LNCaP clone FGC (cell line): ENCODE data around the gene CEP250.
"Not testable (repeated sequence)": the region's sequence is repeated elsewhere in the genome, so short reads cannot be mapped to it uniquely, and the experiment has no call there.

ENCODE experiments used
- DNase-seq: peaks from one replicate; pipeline ENCODE4 v3.0.0-alpha.2; 2011; ENCODE audit warnings: low read depth
- H3K4me3 ChIP-seq: 2 replicates; pipeline ENCODE4 v1.5.1; 2011; ENCODE audit warnings: mild to moderate bottlenecking, low read depth, low read length, control low read depth
- TF ChIP-seq, protein P1 (sequence below): IDR thresholded peaks from 2 replicates; pipeline ENCODE4 v1.5.1; 2012; ENCODE audit warnings: mild to moderate bottlenecking; ENCODE audit not compliant: control insufficient read depth, insufficient read depth; ENCODE audit errors: extremely low read depth

The CEP250 gene

DNA sequence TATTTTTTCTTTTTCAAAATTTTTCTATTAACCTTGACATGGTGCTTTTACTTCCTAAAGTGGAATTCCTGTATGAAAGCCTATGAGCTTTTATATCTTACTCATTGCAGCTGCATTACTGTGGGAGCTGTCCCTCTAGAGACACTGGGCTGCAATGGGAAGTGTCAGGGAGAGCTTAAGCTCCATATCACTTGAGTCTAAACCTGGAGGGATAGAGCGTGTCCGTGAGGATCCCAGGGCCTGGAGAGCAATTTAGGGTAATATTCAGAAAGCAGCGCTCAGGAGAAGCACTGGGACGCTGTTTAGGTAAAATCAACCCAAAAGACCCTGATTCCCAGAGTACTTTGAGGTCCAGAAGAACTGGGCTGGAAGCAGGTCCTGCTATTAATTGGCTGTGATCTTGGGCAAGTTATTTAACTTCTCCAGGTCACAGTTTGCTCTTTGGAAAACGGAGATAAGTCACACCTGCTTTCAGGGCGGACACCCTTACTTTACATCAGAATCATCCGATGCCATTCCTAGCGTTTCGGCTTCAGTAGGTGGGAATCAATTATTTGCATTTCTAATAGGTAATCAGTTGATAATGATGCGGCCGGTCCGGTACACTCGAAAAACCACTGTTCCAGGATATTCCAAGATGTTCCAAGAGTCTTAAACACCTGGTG is 85.9 kb downstream of the CEP250 start:
- TF ChIP-seq, protein P1, sequence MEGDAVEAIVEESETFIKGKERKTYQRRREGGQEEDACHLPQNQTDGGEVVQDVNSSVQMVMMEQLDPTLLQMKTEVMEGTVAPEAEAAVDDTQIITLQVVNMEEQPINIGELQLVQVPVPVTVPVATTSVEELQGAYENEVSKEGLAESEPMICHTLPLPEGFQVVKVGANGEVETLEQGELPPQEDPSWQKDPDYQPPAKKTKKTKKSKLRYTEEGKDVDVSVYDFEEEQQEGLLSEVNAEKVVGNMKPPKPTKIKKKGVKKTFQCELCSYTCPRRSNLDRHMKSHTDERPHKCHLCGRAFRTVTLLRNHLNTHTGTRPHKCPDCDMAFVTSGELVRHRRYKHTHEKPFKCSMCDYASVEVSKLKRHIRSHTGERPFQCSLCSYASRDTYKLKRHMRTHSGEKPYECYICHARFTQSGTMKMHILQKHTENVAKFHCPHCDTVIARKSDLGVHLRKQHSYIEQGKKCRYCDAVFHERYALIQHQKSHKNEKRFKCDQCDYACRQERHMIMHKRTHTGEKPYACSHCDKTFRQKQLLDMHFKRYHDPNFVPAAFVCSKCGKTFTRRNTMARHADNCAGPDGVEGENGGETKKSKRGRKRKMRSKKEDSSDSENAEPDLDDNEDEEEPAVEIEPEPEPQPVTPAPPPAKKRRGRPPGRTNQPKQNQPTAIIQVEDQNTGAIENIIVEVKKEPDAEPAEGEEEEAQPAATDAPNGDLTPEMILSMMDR = no peak
- H3K4me3 ChIP-seq = peak overlapping the region; percentile 97
- DNase-seq = no peak

DNA sequence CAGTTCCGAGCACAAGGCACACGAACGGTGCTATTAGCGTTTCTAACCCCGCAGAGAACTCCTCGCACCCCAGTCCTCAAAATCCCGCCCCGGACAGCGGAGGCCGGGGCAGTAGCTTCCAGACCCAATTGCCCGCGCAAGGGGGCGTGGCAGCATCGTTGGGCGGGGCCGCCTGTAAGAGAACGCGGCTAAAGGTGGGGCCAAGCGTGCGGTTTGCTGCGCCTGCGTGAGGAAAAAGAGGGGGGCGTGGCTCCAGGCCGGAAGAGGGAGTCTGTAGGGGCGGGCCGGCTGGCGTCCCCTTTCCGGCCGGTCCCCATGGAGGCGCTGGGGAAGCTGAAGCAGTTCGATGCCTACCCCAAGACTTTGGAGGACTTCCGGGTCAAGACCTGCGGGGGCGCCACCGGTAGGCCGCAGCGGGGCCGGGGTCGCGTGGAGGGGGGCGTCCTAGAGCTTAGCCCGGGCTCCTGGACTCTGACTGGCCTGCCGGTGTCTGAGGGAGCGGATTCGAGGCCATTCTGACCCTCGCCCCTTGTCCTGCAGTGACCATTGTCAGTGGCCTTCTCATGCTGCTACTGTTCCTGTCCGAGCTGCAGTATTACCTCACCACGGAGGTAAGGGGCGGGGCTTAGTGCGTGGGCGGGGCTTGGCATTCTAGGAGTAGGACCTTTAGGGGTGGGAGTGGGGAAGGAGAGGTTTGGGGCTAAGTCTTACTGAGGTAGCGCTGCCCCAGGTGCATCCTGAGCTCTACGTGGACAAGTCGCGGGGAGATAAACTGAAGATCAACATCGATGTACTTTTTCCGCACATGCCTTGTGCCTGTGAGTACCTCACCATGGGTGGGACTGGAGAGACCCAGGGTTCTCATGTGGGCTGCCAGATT is 86.6 kb downstream of the CEP250 start, which contains the start of gene ERGIC3:
TSS of gene ERGIC3 (plus strand) at position 296 of the 880 bp plus-strand sequence. CDS start at position 316, 20 bp downstream.
- peak; percentile 84 for DNase-seq
- TF ChIP-seq, protein P1 = no peak
- peak within 1 kb of the TSS; percentile 97 for H3K4me3 ChIP-seq

DNA sequence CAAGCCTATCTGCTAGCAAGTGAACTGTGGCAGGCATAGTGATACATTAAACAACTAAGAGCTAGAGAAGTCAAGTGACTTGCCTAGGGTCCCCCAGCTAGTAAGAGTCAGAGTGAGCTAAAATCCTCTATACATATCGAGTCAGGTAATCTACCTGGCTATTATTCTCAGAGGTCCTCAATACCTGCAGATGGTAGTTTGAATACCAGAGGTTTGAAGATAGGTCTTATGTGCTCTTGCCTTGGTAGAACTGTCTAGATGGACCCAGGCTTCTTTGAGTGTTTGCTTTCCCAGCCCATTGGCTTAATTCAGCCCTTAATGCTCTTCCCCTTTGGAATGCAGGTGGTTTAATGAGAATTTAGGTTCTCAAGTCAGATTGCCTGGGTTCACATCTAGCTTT is 87.6 kb downstream of the CEP250 start:
- TF ChIP-seq, protein P1 = no peak
- H3K4me3 ChIP-seq = peak overlapping the region; percentile 97
- no peak for DNase-seq

DNA sequence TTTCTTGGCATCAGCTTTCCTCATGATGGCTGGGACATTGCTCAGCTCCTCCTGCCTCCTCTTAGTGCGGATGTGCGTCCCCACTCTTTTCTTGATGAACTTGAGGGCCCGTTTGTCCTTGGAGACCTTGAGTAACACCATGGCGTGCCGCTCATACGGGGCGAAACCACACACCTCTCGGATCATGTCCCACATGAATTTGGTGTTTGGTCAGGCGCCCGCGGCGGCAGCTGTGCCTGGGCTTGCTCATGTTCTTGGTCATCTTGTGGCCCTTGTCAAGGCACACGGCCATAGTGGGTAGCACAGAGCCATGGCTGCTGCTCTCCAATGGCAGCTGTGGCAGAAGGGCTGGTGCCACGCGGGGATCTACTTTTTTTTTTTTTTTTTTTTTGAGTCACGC is 89.0 kb downstream of the CEP250 start:
- no peak for DNase-seq
- TF ChIP-seq, protein P1 = no peak
- no peak overlapping the region for H3K4me3 ChIP-seq

DNA sequence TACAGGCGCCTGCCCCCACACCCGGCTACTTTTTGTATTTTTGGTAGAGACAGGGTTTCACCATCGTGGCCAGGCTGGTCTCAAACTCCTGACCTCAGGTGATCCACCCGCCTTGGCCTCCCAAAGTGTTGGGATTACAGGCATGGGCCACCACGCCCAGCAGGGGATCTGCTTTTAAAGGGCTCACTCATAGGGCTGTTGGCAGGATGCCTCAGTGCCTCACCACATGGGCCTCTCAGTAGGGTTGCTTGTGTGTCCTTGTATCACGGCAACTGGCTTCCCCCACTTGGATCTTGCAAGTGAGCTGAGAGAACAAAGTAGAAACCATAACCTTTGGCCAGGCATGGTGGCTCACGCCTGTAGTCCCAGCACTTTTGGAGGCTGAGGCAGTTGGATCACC is 89.5 kb downstream of the CEP250 start:
- not testable (repeated sequence) for DNase-seq

DNA sequence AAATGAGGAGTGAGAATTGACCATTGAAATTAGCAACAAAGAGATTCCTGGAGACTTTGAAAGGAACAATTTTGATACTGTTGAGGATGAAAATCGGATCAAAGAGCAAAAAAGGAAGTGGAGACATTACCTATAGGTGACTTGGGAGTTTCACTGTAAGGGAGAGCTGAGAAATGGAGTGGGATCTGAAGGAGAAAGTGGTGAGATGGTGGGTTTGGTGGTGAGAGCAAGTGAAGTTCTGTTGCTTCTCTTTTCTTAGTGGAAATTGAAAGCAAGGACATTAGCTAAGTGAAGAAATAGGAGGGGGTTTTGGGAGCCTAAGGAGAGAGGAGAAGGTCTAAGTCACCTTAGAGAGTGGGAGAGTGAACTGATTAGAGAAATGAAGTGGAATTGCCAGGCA is 90.7 kb downstream of the CEP250 start:
- no peak overlapping the region for H3K4me3 ChIP-seq
- no peak for DNase-seq
- TF ChIP-seq, protein P1 = no peak

More for the DNA sequence above, 89.5 kb downstream of the CEP250 start:
- not testable (repeated sequence) for H3K4me3 ChIP-seq

DNA sequence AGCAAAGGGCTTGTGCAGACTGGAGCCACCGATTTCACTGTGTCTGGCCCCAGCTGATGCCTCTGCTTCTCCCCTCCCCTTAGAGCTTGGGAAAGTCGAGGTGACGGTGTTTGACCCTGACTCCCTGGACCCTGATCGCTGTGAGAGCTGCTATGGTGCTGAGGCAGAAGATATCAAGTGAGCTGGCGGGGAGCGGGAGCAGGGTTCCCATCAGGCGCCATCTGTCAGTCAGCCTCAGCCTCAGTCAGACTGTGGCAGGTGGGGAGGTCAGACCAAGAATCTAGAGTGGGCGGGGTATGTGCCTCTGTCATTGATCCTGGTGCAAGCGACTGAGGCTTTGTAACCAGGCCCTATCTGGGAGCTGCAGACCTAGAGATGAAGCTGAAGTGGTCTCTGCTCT is 91.9 kb downstream of the CEP250 start:
- TF ChIP-seq, protein P1 = no peak
- no peak overlapping the region for H3K4me3 ChIP-seq
- DNase-seq = no peak
